ENCODE results near the gene GNAS-AS1.
A peak's percentile ranks its signal among the peaks of the same experiment; 100 is the strongest.

GNAS-AS1 gene

DNA sequence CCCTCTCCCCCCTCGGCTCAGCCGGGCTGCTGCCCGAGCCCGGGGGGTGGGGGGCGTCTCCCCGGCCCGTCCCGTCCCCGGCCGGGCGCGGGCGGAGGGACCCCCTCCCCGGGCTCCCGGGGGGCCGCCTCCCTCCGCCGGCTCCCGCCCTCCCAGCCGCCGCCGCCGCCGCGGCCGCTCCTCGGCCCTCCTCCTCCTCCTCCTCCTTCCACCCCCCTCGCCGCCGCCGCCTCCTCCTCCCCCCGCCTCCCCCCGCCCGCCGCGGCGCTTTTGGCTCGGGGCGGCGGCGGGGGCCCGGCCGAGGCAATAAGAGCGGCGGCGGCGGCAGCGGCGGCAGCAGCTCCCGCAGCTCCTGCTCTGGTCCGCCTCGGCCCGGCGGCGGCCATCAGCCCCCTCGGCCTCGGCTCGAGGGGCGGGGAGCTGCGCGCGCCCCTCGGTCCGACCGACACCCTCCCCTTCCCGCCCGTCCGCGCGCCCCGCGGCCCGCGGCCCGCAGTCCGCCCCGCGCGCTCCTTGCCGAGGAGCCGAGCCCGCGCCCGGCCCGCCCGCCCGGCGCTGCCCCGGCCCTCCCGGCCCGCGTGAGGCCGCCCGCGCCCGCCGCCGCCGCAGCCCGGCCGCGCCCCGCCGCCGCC is 40.5 kb upstream of the GNAS-AS1 start:
- peak overlapping the region; percentile 58 for H3K4me3 ChIP-seq (ENCODE audit: low read depth, low read length)
- TF ChIP-seq, protein P1, sequence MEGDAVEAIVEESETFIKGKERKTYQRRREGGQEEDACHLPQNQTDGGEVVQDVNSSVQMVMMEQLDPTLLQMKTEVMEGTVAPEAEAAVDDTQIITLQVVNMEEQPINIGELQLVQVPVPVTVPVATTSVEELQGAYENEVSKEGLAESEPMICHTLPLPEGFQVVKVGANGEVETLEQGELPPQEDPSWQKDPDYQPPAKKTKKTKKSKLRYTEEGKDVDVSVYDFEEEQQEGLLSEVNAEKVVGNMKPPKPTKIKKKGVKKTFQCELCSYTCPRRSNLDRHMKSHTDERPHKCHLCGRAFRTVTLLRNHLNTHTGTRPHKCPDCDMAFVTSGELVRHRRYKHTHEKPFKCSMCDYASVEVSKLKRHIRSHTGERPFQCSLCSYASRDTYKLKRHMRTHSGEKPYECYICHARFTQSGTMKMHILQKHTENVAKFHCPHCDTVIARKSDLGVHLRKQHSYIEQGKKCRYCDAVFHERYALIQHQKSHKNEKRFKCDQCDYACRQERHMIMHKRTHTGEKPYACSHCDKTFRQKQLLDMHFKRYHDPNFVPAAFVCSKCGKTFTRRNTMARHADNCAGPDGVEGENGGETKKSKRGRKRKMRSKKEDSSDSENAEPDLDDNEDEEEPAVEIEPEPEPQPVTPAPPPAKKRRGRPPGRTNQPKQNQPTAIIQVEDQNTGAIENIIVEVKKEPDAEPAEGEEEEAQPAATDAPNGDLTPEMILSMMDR (IDR thresholded peaks at IDR 0.05; ENCODE audit: borderline replicate concordance, insufficient read depth, low read depth, low read length): no peak

DNA sequence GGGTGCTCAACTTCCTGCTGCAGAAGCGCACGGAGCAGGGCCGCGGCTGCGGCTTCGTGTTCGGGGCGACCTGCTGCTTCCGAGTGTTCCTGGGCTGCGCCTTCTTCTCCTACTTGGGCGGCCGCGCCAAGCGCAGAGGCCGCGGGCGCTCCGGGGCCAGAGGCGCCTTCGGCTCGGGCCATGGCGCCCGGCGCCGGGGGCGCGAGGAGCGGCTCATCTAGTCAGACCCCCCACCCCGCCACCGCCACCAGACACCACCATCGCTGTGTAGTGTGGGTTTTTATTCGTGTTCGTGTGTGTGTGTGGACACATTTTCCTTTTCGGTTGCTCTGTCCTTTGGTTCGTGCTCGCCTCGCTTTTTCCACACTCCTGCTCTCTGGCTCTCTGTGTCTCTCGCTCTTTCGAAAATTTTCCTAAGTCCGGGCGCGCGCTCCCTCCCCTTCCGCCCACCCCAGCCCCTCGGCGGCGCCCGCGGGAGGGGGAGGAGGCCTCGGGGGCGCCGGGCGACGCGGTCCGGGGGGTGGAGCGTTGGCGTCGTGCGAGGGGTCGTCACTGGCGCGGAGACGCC is 39.9 kb upstream of the GNAS-AS1 start:
- TF ChIP-seq, protein P1 (IDR thresholded peaks at IDR 0.05; ENCODE audit: borderline replicate concordance, insufficient read depth, low read depth, low read length): no peak
- H3K4me3 ChIP-seq (ENCODE audit: low read depth, low read length): peak overlapping the region; percentile 58

DNA sequence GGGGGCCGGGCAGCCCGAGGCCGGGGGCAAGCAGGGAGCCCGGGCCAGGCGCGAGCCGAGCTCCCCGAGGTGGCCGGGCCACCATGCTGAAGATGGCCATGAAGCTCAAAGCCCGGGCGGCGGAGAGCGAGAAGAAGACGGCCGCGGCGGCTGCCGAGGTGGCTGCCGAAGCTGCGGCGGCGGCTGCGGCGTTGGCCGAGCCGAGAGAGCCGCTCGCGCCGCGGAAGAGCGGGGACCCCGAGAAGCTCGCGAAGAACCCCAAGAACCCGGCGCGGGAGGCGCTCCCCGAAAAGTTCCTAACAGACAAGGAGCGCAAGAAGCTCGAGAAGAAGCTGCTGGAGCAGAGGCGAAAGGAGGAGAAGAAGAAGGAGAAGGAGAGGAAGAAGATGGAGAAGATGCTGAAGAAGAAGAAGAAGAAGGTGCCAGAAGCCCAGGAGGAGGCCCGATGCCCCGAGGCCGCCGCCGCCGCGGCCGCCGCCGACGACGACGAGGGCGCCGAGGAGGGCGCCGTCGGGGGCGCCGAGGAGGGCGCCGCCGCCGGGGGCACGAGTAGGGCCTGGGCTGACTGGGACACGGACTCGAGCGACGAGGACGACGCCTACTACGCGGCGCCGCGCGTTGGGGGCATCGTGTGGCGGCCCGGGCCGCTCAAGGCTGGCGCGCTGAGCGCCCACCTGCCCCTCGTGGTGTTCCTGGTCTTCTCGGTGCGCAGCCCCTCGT is 39.3 kb upstream of the GNAS-AS1 start:
- H3K4me3 ChIP-seq (ENCODE audit: low read depth, low read length): peak overlapping the region; percentile 58
- TF ChIP-seq, protein P1 (IDR thresholded peaks at IDR 0.05; ENCODE audit: borderline replicate concordance, insufficient read depth, low read depth, low read length): no peak

DNA sequence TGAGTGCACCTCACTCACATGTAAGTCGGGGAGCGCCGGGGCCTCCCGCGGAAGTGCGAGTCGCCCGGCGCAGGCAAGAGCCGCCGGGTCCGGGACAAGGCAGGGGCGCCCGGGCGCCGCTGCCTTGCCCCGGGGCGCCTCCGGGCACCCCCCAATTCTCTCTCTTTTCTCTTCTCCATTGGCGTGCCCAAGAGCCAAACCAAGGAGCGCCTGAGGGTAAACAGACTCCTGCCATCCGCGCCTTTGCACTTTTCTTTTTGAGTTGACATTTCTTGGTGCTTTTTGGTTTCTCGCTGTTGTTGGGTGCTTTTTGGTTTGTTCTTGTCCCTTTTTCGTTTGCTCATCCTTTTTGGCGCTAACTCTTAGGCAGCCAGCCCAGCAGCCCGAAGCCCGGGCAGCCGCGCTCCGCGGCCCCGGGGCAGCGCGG is 38.6 kb upstream of the GNAS-AS1 start:
- peak overlapping the region; percentile 58 for H3K4me3 ChIP-seq (ENCODE audit: low read depth, low read length)
- TF ChIP-seq, protein P1 (IDR thresholded peaks at IDR 0.05; ENCODE audit: borderline replicate concordance, insufficient read depth, low read depth, low read length): no peak

DNA sequence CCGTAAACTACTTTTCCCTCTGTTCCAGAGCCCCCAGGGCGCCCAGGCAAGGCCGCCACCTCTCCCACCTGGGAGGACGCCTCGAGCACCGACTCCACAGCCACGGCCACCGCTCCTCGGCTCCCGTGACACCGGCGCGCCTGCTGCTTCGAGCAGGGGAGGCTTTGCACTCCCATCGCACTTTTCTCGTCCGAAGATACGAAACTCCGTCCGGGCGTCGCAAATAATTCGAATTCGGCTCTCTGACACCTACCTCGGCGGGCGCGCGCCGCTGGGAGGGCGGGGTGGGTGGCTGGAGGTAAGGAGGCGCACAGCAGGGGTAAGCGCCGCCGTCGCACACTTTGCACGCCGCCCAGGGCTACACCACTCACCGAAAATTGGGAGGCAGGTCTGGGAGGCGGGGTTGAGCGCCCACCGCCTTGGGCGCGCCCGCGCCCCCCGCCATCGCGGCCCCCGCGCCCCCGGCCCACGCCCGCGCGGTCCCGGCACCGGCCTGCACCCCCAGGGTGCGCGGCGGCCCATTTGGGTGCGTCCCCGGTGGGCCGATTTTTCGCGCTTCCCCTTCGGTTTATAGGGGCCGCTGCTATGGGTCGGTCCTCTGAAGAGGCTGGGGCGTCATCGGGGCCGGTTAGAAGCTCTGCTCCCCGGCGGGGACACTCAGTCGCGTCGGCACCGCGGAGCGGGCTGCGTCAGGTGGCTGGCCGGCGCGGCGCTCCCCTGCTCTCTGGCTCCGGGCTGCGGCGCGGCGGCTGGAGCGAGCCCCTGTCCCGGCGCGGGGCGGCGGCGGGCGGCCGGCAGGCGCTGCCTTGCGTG is 38.0 kb upstream of the GNAS-AS1 start:
- TF ChIP-seq, protein P1 (IDR thresholded peaks at IDR 0.05; ENCODE audit: borderline replicate concordance, insufficient read depth, low read depth, low read length): no peak
- peak overlapping the region; percentile 58 for H3K4me3 ChIP-seq (ENCODE audit: low read depth, low read length)

DNA sequence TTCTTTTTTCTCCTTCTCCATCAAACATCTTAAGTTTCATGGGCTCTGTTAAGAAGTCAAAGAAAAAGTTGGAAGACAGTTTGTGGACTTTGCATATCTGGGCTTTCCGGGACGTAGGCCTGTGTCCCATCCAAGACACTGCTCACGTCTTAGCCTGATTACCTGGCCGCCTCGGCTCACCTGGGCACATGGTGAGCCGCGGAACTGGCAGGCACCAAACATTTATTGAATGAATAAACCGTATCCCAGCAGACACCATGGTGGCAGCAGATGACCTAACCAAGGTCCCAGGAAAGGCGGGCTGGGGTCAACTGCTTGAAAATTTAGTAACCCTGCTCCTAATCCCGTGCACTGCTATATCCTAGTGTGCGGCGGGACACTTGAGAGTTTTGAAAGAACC is 37.4 kb upstream of the GNAS-AS1 start:
- TF ChIP-seq, protein P1 (IDR thresholded peaks at IDR 0.05; ENCODE audit: borderline replicate concordance, insufficient read depth, low read depth, low read length): no peak
- peak overlapping the region; percentile 52 for H3K4me3 ChIP-seq (ENCODE audit: low read depth, low read length)

Measured in GM12875 (cell line).